Measurements from ENCODE around the gene LGALS8.

GRCh38 chr1:236476019-236476418 is 47.8 kb upstream of the LGALS8 start:
- TF ChIP-seq EZH2 (IDR thresholded peaks at IDR 0.05; ENCODE audit: borderline replicate concordance, insufficient read depth, low read depth, low read length, poor library complexity, severe bottlenecking) (no peak), CTCF (IDR thresholded peaks at IDR 0.05) (no peak)
